DND-41 (cell line): ENCODE data around the gene SNX32.
A peak's percentile ranks its signal among the peaks of the same experiment; 100 is the strongest.

ENCODE experiments used
- ATAC-seq: fragments of 200-7000 bp; cut with Tn5 transposase; 3 replicates; pipeline ENCODE4 v1.9.1; 2021; ENCODE audit warnings: low read depth; ENCODE audit not compliant: insufficient read depth
- DNase-seq: peaks from one replicate; pipeline ENCODE4 v3.0.0-alpha.2; 2020
- H2AFZ ChIP-seq: 2 replicates; pipeline ENCODE4 v1.6.0; 2012; ENCODE audit warnings: low read depth, low read length
- H3K27ac ChIP-seq: 2 replicates; pipeline ENCODE4 v1.5.1; 2012; ENCODE audit warnings: low read length, inconsistent platforms
- H3K27me3 ChIP-seq: fragments of 200-600 bp; sonication (generic); 2 replicates; pipeline ENCODE4 v1.6.0; 2012; ENCODE audit warnings: low read length, mild to moderate bottlenecking, inconsistent platforms; ENCODE audit not compliant: insufficient read depth, poor library complexity
- H3K36me3 ChIP-seq: 2 replicates; pipeline ENCODE4 v1.5.1; 2012; ENCODE audit warnings: low read length, inconsistent platforms; ENCODE audit not compliant: insufficient read depth
- H3K4me1 ChIP-seq: 2 replicates; pipeline ENCODE4 v1.5.1; 2012; ENCODE audit warnings: mild to moderate bottlenecking, low read length; ENCODE audit not compliant: insufficient read depth
- H3K4me2 ChIP-seq: 2 replicates; pipeline ENCODE4 v1.6.0; 2012; ENCODE audit warnings: mild to moderate bottlenecking, moderate library complexity, low read length, inconsistent platforms; ENCODE audit not compliant: insufficient read depth
- H3K4me3 ChIP-seq, 2 experiments: fragments of 200-600 bp in 1 of 2; shearing (Covaris generic) in 1 of 2; 2 replicates each; pipeline ENCODE4 v1.5.1; 2012 to 2016; ENCODE audit warnings: inconsistent platforms in 2 of 2, low read length in 2 of 2, mild to moderate bottlenecking in 2 of 2, low read depth in 1 of 2, moderate library complexity in 1 of 2
- H3K79me2 ChIP-seq: 2 replicates; pipeline ENCODE4 v1.6.0; 2012; ENCODE audit warnings: low read length, inconsistent platforms; ENCODE audit not compliant: insufficient read depth
- H3K9ac ChIP-seq: 2 replicates; pipeline ENCODE4 v1.6.0; 2012; ENCODE audit warnings: low read depth, mild to moderate bottlenecking, inconsistent platforms, low read length, moderate library complexity
- H3K9me3 ChIP-seq: 2 replicates; pipeline ENCODE4 v1.5.1; 2012; ENCODE audit warnings: low read length, moderate library complexity, mild to moderate bottlenecking, inconsistent platforms; ENCODE audit not compliant: insufficient read depth, severe bottlenecking
- H4K20me1 ChIP-seq: 2 replicates; pipeline ENCODE4 v1.6.0; 2012; ENCODE audit warnings: low read length; ENCODE audit not compliant: insufficient read depth
- CTCF ChIP-seq: IDR thresholded peaks from 2 replicates; pipeline ENCODE4 v1.5.1; 2012; ENCODE audit warnings: borderline replicate concordance, low read length, moderate library complexity, mild to moderate bottlenecking; ENCODE audit not compliant: poor library complexity, severe bottlenecking; ENCODE audit errors: extremely low read depth
- EZH2 ChIP-seq: IDR thresholded peaks from 3 replicates; pipeline ENCODE4 v1.6.1; 2012; ENCODE audit warnings: borderline replicate concordance, low read depth, mild to moderate bottlenecking, moderate library complexity, low read length, inconsistent platforms; ENCODE audit not compliant: severe bottlenecking

Gene SNX32

GRCh38 chr11:65883786-65884715 lies 50.3 kb downstream of the SNX32 start:
- ATAC-seq: no peak
- Histone ChIP-seq H3K27ac (peak overlapping the region; percentile 8; the same call in 1 of the 2 replicates), H2AFZ (no peak overlapping the region), H3K9me3 (no peaks in the 10 kb centered on the region), H3K27me3 (no peaks in the 10 kb centered on the region), H3K79me2 (peaks cover 21% of the 10 kb centered on the region), H3K9ac (no peak overlapping the region), H3K4me3 (no peak overlapping the region), H3K4me2 (0 out of 2 replicates have a peak overlapping the region, but pooled peaks have one; percentile 41), H3K4me1 (peaks cover 45% of the 10 kb centered on the region), H4K20me1 (peaks cover 15% of the 10 kb centered on the region), H3K36me3 (peaks cover 57% of the 10 kb centered on the region)
- DNase-seq: no peak
- no peak for TF ChIP-seq EZH2
- no peak for TF ChIP-seq CTCF

DNA sequence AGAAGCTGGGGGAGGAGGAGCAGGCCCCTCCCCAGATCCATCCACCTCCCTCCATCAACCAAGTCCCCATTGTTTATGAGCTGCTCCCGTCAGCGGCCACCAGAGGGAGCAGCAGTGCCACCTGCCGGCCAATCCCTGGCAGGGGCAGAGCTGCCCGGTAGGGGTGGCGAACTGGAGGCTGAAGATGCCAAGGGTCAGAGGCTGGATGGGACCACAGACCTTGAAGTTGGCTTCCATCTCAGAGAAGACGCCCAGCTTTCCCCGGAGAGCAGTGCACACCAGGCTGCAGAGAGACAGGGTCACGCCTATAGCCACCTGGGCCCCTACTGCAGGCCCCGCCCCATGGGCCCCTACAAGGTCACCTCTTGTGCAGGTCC lies 50.9 kb downstream of the SNX32 start:
- H3K4me2 ChIP-seq: peak overlapping the region; percentile 41
- peak; percentile 57 for ATAC-seq
- no peak overlapping the region for H2AFZ ChIP-seq
- peaks cover 57% of the 10 kb centered on the region for H3K36me3 ChIP-seq
- H3K27me3 ChIP-seq: no peaks in the 10 kb centered on the region
- H4K20me1 ChIP-seq: peaks cover 15% of the 10 kb centered on the region
- H3K9me3 ChIP-seq: no peaks in the 10 kb centered on the region
- no peak overlapping the region for H3K9ac ChIP-seq
- H3K4me3 ChIP-seq: no peak overlapping the region
- peak; percentile 80 for DNase-seq
- H3K79me2 ChIP-seq: peaks cover 21% of the 10 kb centered on the region
- 0 out of 2 replicates have a peak overlapping the region, but pooled peaks have one; percentile 8 for H3K27ac ChIP-seq
- TF ChIP-seq CTCF (peak; percentile 100), EZH2 (no peak)
- H3K4me1 ChIP-seq: peaks cover 49% of the 10 kb centered on the region

GRCh38 chr11:65885231-65885630 lies 51.5 kb downstream of the SNX32 start:
- peaks cover 15% of the 10 kb centered on the region for H4K20me1 ChIP-seq
- H3K9me3 ChIP-seq: no peaks in the 10 kb centered on the region
- ATAC-seq (no peak), DNase-seq (no peak)
- H3K4me2 ChIP-seq: peak overlapping the region; percentile 41; the same call in 1 of the 2 replicates
- peaks cover 57% of the 10 kb centered on the region for H3K36me3 ChIP-seq
- H3K4me3 ChIP-seq: no peak overlapping the region
- H3K27me3 ChIP-seq: no peaks in the 10 kb centered on the region
- H2AFZ ChIP-seq: no peak overlapping the region
- no peak overlapping the region for H3K27ac ChIP-seq
- TF ChIP-seq EZH2 (no peak), CTCF (no peak)
- H3K4me1 ChIP-seq: peaks cover 53% of the 10 kb centered on the region
- peaks cover 21% of the 10 kb centered on the region for H3K79me2 ChIP-seq
- no peak overlapping the region for H3K9ac ChIP-seq
